ENCODE data around the gene SMC5.

DNA sequence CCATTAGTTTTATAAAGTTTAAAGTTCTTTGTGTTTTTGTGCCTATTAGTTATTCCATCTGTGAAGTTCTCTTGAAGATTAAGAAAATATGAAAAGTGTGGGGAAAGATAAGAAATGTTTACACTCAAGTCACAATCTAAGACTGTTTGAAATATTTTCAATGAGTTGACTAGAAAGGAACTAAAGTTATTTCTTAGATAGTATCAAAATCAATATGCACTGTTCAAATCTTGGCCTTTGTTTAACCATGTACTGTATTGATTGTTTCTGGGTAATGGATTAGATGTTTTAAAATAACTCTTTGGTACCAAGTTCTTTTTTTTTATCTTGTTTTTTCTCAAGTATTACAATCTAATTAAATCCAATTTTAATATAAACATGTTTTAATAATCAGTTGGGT is 46.0 kb downstream of the SMC5 start:
- TF ChIP-seq, protein P1, sequence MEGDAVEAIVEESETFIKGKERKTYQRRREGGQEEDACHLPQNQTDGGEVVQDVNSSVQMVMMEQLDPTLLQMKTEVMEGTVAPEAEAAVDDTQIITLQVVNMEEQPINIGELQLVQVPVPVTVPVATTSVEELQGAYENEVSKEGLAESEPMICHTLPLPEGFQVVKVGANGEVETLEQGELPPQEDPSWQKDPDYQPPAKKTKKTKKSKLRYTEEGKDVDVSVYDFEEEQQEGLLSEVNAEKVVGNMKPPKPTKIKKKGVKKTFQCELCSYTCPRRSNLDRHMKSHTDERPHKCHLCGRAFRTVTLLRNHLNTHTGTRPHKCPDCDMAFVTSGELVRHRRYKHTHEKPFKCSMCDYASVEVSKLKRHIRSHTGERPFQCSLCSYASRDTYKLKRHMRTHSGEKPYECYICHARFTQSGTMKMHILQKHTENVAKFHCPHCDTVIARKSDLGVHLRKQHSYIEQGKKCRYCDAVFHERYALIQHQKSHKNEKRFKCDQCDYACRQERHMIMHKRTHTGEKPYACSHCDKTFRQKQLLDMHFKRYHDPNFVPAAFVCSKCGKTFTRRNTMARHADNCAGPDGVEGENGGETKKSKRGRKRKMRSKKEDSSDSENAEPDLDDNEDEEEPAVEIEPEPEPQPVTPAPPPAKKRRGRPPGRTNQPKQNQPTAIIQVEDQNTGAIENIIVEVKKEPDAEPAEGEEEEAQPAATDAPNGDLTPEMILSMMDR (conservative IDR thresholded peaks at IDR 0.05): no peak
- no peak for TF ChIP-seq ZFX (IDR thresholded peaks at IDR 0.05)

All from C4-2B (cell line).